ENCODE measurements around the gene FGF1.

FGF1 gene

GRCh38 chr5:142585451-142585850, 100.4 kb downstream of the FGF1 start:
- H3K9me3 ChIP-seq (ENCODE audit: control insufficient read depth, low read length): no peaks in the 10 kb centered on the region
- no peak overlapping the region for H2AFZ ChIP-seq (ENCODE audit: low read depth, low read length)
- no peak overlapping the region for H4K8ac ChIP-seq (ENCODE audit: low read length)
- no peak for DNase-seq
- peaks cover 0 to 3% of the 10 kb centered on the region in 2 experiments for H3K27me3 ChIP-seq (ENCODE audit: control insufficient read depth in 1 of 2, insufficient read depth in 1 of 2, low read length in 2 of 2)
- no peaks in the 10 kb centered on the region for H3K4me1 ChIP-seq (ENCODE audit: control insufficient read depth, insufficient read depth, low read depth, low read length)
- no peak overlapping the region for H2BK120ac ChIP-seq (ENCODE audit: low read depth, low read length)
- no peak overlapping the region for H2BK15ac ChIP-seq (ENCODE audit: low read depth, poor library complexity, severe bottlenecking)
- no peak overlapping the region for H4K91ac ChIP-seq (ENCODE audit: low read length)
- no peak overlapping the region for H3K27ac ChIP-seq (ENCODE audit: low read length, poor library complexity, severe bottlenecking)
- 95% methylated on average over 2 of the region's 4 CpGs for WGBS
- H3K23ac ChIP-seq (ENCODE audit: low read length in 2 of 2): no peak overlapping the region
- no peak overlapping the region for H3K4me3 ChIP-seq (ENCODE audit: insufficient read depth in 1 of 2, low read depth in 1 of 2, low read length in 2 of 2)
- no peak overlapping the region for H2BK5ac ChIP-seq (ENCODE audit: low read depth, low read length, poor library complexity, severe bottlenecking)
- no peak overlapping the region for H2AK5ac ChIP-seq (ENCODE audit: low read length, severe bottlenecking)
- H3K4ac ChIP-seq (ENCODE audit: low read depth in 1 of 2, low read length in 2 of 2): no peak overlapping the region
- no peaks in the 10 kb centered on the region for H3K79me1 ChIP-seq (replicated peaks; ENCODE audit: low read length, poor library complexity, severe bottlenecking)
- H2BK12ac ChIP-seq (ENCODE audit: low read length in 2 of 2): peak overlapping the region in 1 of 2 experiments; percentile 91
- H3K4me2 ChIP-seq (ENCODE audit: low read length, poor library complexity, severe bottlenecking): no peak overlapping the region
- H3K14ac ChIP-seq (ENCODE audit: low read length in 2 of 2): no peak overlapping the region
- no peaks in the 10 kb centered on the region for H3K36me3 ChIP-seq (ENCODE audit: control insufficient read depth in 1 of 2, insufficient read depth in 2 of 2, low read depth in 1 of 2, low read length in 2 of 2)
- peak overlapping the region; percentile 52 for H3K9ac ChIP-seq (ENCODE audit: low read length)
- H3K18ac ChIP-seq (ENCODE audit: low read depth in 1 of 2, low read length in 2 of 2): no peak overlapping the region

- Histone ChIP-seq H3K9me3 (ENCODE audit: control insufficient read depth, low read length) (no peaks in the 10 kb centered on the region), H4K91ac (ENCODE audit: low read length) (no peak overlapping the region), H3K79me1 (replicated peaks; ENCODE audit: low read length, poor library complexity, severe bottlenecking) (no peaks in the 10 kb centered on the region), H3K4me3 (ENCODE audit: insufficient read depth in 1 of 2, low read depth in 1 of 2, low read length in 2 of 2) (no peak overlapping the region), H2BK5ac (ENCODE audit: low read depth, low read length, poor library complexity, severe bottlenecking) (no peak overlapping the region), H3K27me3 (ENCODE audit: control insufficient read depth in 1 of 2, insufficient read depth in 1 of 2, low read length in 2 of 2) (peaks cover 0 to 3% of the 10 kb centered on the region in 2 experiments), H3K4ac (ENCODE audit: low read depth in 1 of 2, low read length in 2 of 2) (no peak overlapping the region), H3K36me3 (ENCODE audit: control insufficient read depth in 1 of 2, insufficient read depth in 2 of 2, low read depth in 1 of 2, low read length in 2 of 2) (no peaks in the 10 kb centered on the region), H3K27ac (ENCODE audit: low read length, poor library complexity, severe bottlenecking) (no peak overlapping the region), H2AK5ac (ENCODE audit: low read length, severe bottlenecking) (no peak overlapping the region), H3K14ac (ENCODE audit: low read length in 2 of 2) (no peak overlapping the region), H4K8ac (ENCODE audit: low read length) (no peak overlapping the region), H2AFZ (ENCODE audit: low read depth, low read length) (no peak overlapping the region), H3K23ac (ENCODE audit: low read length in 2 of 2) (no peak overlapping the region), H2BK120ac (ENCODE audit: low read depth, low read length) (no peak overlapping the region), H3K4me1 (ENCODE audit: control insufficient read depth, insufficient read depth, low read depth, low read length) (no peaks in the 10 kb centered on the region), H2BK12ac (ENCODE audit: low read length in 2 of 2) (no peak overlapping the region), H3K18ac (ENCODE audit: low read depth in 1 of 2, low read length in 2 of 2) (no peak overlapping the region), H2BK15ac (ENCODE audit: low read depth, poor library complexity, severe bottlenecking) (no peak overlapping the region), H3K4me2 (ENCODE audit: low read length, poor library complexity, severe bottlenecking) (no peak overlapping the region), H3K9ac (ENCODE audit: low read length) (peak overlapping the region; percentile 52)
- WGBS: 100% methylated on average over 1 of the region's 1 CpG
- no peak for DNase-seq
Measured at GRCh38 chr5:142584891-142585290, 101.0 kb downstream of the FGF1 start.

DNA sequence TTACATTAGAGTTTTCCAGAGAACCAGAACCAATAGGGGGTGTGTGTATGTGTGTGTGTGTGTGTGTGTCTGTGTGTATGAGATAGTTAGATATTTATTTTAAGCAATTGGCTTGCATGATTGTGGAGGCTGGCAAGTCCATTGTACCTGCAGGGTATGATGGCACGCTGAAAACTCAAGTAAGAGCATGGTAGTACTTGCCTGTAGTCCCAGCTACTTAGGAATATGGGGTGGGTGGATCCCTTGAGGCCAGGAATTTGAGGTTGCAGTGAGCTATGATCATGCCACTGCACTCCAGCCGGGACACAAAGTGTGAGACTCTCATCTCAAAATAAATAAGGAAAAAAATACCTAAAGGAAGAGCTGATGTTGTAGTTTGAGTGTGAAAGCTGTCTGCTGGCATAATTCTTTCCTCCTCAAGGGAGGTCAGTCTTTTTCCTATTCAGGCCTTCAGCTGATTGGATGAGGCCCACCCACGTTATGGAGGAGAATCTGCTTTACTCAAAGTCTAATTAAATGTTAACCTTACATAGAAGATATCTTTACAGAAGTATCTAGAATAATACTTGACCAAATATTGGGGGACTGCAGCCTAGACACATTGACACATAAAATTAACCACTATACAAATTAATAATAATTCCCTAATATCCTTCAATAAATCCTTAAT, 107.6 kb downstream of the FGF1 start:
- Histone ChIP-seq H3K9ac (ENCODE audit: low read length) (no peak overlapping the region), H3K14ac (ENCODE audit: low read length in 2 of 2) (no peak overlapping the region), H2BK5ac (ENCODE audit: low read depth, low read length, poor library complexity, severe bottlenecking) (no peak overlapping the region), H2BK15ac (ENCODE audit: low read depth, poor library complexity, severe bottlenecking) (no peak overlapping the region), H3K27ac (ENCODE audit: low read length, poor library complexity, severe bottlenecking) (no peak overlapping the region), H3K4ac (ENCODE audit: low read depth in 1 of 2, low read length in 2 of 2) (no peak overlapping the region), H4K8ac (ENCODE audit: low read length) (no peak overlapping the region), H3K4me1 (ENCODE audit: control insufficient read depth, insufficient read depth, low read depth, low read length) (no peaks in the 10 kb centered on the region), H3K27me3 (ENCODE audit: control insufficient read depth in 1 of 2, insufficient read depth in 1 of 2, low read length in 2 of 2) (peaks cover 0 to 3% of the 10 kb centered on the region in 2 experiments), H3K4me2 (ENCODE audit: low read length, poor library complexity, severe bottlenecking) (no peak overlapping the region), H2BK120ac (ENCODE audit: low read depth, low read length) (no peak overlapping the region), H2AFZ (ENCODE audit: low read depth, low read length) (no peak overlapping the region), H3K79me1 (replicated peaks; ENCODE audit: low read length, poor library complexity, severe bottlenecking) (no peaks in the 10 kb centered on the region), H3K18ac (ENCODE audit: low read depth in 1 of 2, low read length in 2 of 2) (no peak overlapping the region), H2BK12ac (ENCODE audit: low read length in 2 of 2) (no peak overlapping the region), H3K36me3 (ENCODE audit: control insufficient read depth in 1 of 2, insufficient read depth in 2 of 2, low read depth in 1 of 2, low read length in 2 of 2) (no peaks in the 10 kb centered on the region), H3K23ac (ENCODE audit: low read length in 2 of 2) (no peak overlapping the region), H3K4me3 (ENCODE audit: insufficient read depth in 1 of 2, low read depth in 1 of 2, low read length in 2 of 2) (no peak overlapping the region), H4K91ac (ENCODE audit: low read length) (no peak overlapping the region), H3K9me3 (ENCODE audit: control insufficient read depth, low read length) (no peaks in the 10 kb centered on the region), H2AK5ac (ENCODE audit: low read length, severe bottlenecking) (no peak overlapping the region)
- WGBS: 87% methylated on average over 1 of the region's 3 CpGs
- DNase-seq: no peak

DNA sequence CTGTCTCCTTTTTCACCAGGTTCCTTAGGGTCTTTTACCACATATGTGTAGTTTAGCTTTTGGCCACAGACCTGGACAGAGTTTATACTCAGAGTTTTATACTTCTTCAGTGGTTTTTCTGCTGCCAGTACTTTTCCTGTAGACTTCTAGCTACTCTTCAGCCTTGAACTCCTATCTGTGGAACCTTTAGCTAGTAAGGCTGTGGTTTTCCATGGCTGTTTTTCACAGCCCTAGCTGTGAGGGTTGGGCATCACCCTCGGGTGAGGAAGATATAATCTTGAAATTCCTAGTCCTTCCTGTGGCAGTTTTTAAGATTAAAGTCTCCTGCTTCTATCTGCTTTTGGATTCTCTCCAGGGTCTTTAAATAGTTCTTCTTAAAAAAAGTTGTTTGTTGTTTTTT, 109.1 kb downstream of the FGF1 start:
- H3K4me1 ChIP-seq (ENCODE audit: control insufficient read depth, insufficient read depth, low read depth, low read length): no peaks in the 10 kb centered on the region
- H3K9me3 ChIP-seq (ENCODE audit: control insufficient read depth, low read length): no peaks in the 10 kb centered on the region
- no peak overlapping the region for H3K4me2 ChIP-seq (ENCODE audit: low read length, poor library complexity, severe bottlenecking)
- no peak overlapping the region for H3K23ac ChIP-seq (ENCODE audit: low read length in 2 of 2)
- no peaks in the 10 kb centered on the region for H3K36me3 ChIP-seq (ENCODE audit: control insufficient read depth in 1 of 2, insufficient read depth in 2 of 2, low read depth in 1 of 2, low read length in 2 of 2)
- H3K18ac ChIP-seq (ENCODE audit: low read depth in 1 of 2, low read length in 2 of 2): no peak overlapping the region
- H3K4ac ChIP-seq (ENCODE audit: low read depth in 1 of 2, low read length in 2 of 2): no peak overlapping the region
- H4K91ac ChIP-seq (ENCODE audit: low read length): no peak overlapping the region
- H3K79me1 ChIP-seq (replicated peaks; ENCODE audit: low read length, poor library complexity, severe bottlenecking): no peaks in the 10 kb centered on the region
- H3K9ac ChIP-seq (ENCODE audit: low read length): no peak overlapping the region
- H2AFZ ChIP-seq (ENCODE audit: low read depth, low read length): no peak overlapping the region
- H2BK12ac ChIP-seq (ENCODE audit: low read length in 2 of 2): no peak overlapping the region
- H2BK15ac ChIP-seq (ENCODE audit: low read depth, poor library complexity, severe bottlenecking): no peak overlapping the region
- WGBS: 20% methylated on average over 1 of the region's 1 CpG
- no peak overlapping the region for H2BK5ac ChIP-seq (ENCODE audit: low read depth, low read length, poor library complexity, severe bottlenecking)
- H3K14ac ChIP-seq (ENCODE audit: low read length in 2 of 2): no peak overlapping the region
- no peak overlapping the region for H4K8ac ChIP-seq (ENCODE audit: low read length)
- H2AK5ac ChIP-seq (ENCODE audit: low read length, severe bottlenecking): no peak overlapping the region
- H3K27me3 ChIP-seq (ENCODE audit: control insufficient read depth in 1 of 2, insufficient read depth in 1 of 2, low read length in 2 of 2): peaks cover 0 to 3% of the 10 kb centered on the region in 2 experiments
- no peak overlapping the region for H3K27ac ChIP-seq (ENCODE audit: low read length, poor library complexity, severe bottlenecking)
- H2BK120ac ChIP-seq (ENCODE audit: low read depth, low read length): no peak overlapping the region
- no peak for DNase-seq
- no peak overlapping the region for H3K4me3 ChIP-seq (ENCODE audit: insufficient read depth in 1 of 2, low read depth in 1 of 2, low read length in 2 of 2)
